ENCODE results near the gene KIF21B.

The KIF21B gene

GRCh38 chr1:201023517-201023902, at the start of gene KIF21B:
TSS of gene KIF21B (minus strand) at chr1:201023714. CDS start at chr1:201023383, 331 bp downstream.
- DNase-seq (ENCODE audit: low spot score), result peak; percentile 97

- DNase-seq (ENCODE audit: low spot score), result no peak
Measured at GRCh38 chr1:201072922-201073321, 49.4 kb upstream of the KIF21B start.

GRCh38 chr1:201072149-201072548, 48.6 kb upstream of the KIF21B start:
- DNase-seq (ENCODE audit: low spot score), result no peak

- DNase-seq (ENCODE audit: low spot score), result no peak
Measured at GRCh38 chr1:201069636-201070035, 46.1 kb upstream of the KIF21B start.

- DNase-seq (ENCODE audit: low spot score), result no peak
Measured at GRCh38 chr1:201068976-201069375, 45.5 kb upstream of the KIF21B start.

GRCh38 chr1:201066986-201067385, 43.5 kb upstream of the KIF21B start:
- DNase-seq (ENCODE audit: low spot score), result no peak

- no peak for DNase-seq (ENCODE audit: low spot score)
Measured at GRCh38 chr1:201065686-201066085, 42.2 kb upstream of the KIF21B start.

GRCh38 chr1:201064806-201065205, 41.3 kb upstream of the KIF21B start:
- no peak for DNase-seq (ENCODE audit: low spot score)

GRCh38 chr1:201063145-201063544, 39.6 kb upstream of the KIF21B start:
- no peak for DNase-seq (ENCODE audit: low spot score)

GRCh38 chr1:201062511-201063091, 39.1 kb upstream of the KIF21B start:
- no peak for DNase-seq (ENCODE audit: low spot score)

- no peak for DNase-seq (ENCODE audit: low spot score)
Measured at GRCh38 chr1:201061886-201062285, 38.4 kb upstream of the KIF21B start.

GRCh38 chr1:201061049-201061448, 37.5 kb upstream of the KIF21B start:
- DNase-seq (ENCODE audit: low spot score), result no peak

- no peak for DNase-seq (ENCODE audit: low spot score)
Measured at GRCh38 chr1:201060586-201060985, 37.1 kb upstream of the KIF21B start.

GRCh38 chr1:201059871-201060555, 36.5 kb upstream of the KIF21B start:
- no peak for DNase-seq (ENCODE audit: low spot score)

- no peak for DNase-seq (ENCODE audit: low spot score)
Measured at GRCh38 chr1:201059401-201059800, 35.9 kb upstream of the KIF21B start.

GRCh38 chr1:201054091-201054543, 30.6 kb upstream of the KIF21B start:
- DNase-seq (ENCODE audit: low spot score), result no peak

- DNase-seq (ENCODE audit: low spot score), result no peak
Measured at GRCh38 chr1:201053155-201053860, 29.8 kb upstream of the KIF21B start.

GRCh38 chr1:201051399-201051798, 27.9 kb upstream of the KIF21B start:
- DNase-seq (ENCODE audit: low spot score), result no peak

GRCh38 chr1:201050515-201051277, 27.2 kb upstream of the KIF21B start:
- peak; percentile 36 for DNase-seq (ENCODE audit: low spot score)

- DNase-seq (ENCODE audit: low spot score), result no peak
Measured at GRCh38 chr1:201049248-201049831, 25.8 kb upstream of the KIF21B start.

- no peak for DNase-seq (ENCODE audit: low spot score)
Measured at GRCh38 chr1:201048521-201048920, 25.0 kb upstream of the KIF21B start.

- DNase-seq (ENCODE audit: low spot score), result no peak
Measured at GRCh38 chr1:201044119-201044518, 20.6 kb upstream of the KIF21B start.

All from germinal center (tissue), 1 donor.